Activated CD8-positive, alpha-beta memory T cell treated with anti-CD3 and anti-CD28 coated beads, Interleukin-2, amount 50 U/mL, for 4 hours (primary cell): Measurements from ENCODE around the gene XPA.
A peak's percentile ranks its signal among the peaks of the same experiment; 100 is the strongest.

Experiments used
- DNase-seq: peaks from one replicate; pipeline ENCODE4 v3.0.0-alpha.2; 2020

XPA gene

GRCh38 chr9:97651646-97652045, 45.5 kb downstream of the XPA start:
- no peak for DNase-seq

- DNase-seq, result no peak
Observed at GRCh38 chr9:97647996-97648395, 49.1 kb downstream of the XPA start.

GRCh38 chr9:97645720-97646119, 51.4 kb downstream of the XPA start:
- DNase-seq, result no peak

GRCh38 chr9:97640325-97640724, 56.8 kb downstream of the XPA start:
- DNase-seq, result no peak

GRCh38 chr9:97638666-97639065, 58.5 kb downstream of the XPA start:
- DNase-seq, result no peak

GRCh38 chr9:97636903-97637302, 60.2 kb downstream of the XPA start:
- DNase-seq, result no peak

- no peak for DNase-seq
Observed at GRCh38 chr9:97635026-97635425, 62.1 kb downstream of the XPA start.

GRCh38 chr9:97633859-97634490, 63.2 kb downstream of the XPA start:
- no peak for DNase-seq

- DNase-seq, result peak; percentile 94
Observed at GRCh38 chr9:97632985-97633858, 63.9 kb downstream of the XPA start, which contains the start of the genes NCBP1 and TSTD2. TSS of gene NCBP1 (plus strand) at chr9:97633821. CDS start at chr9:97633882, 61 bp downstream. TSS of gene TSTD2 (minus strand) at chr9:97633368. CDS start at chr9:97627562, 5,806 bp downstream.

- DNase-seq, result peak; percentile 27
Observed at GRCh38 chr9:97632248-97632984, 64.7 kb downstream of the XPA start.

GRCh38 chr9:97630591-97630990, 66.5 kb downstream of the XPA start:
- DNase-seq, result no peak

GRCh38 chr9:97629156-97629555, 68.0 kb downstream of the XPA start:
- DNase-seq, result no peak

GRCh38 chr9:97628668-97629067, 68.5 kb downstream of the XPA start:
- DNase-seq, result no peak

GRCh38 chr9:97627624-97628023, 69.5 kb downstream of the XPA start:
- DNase-seq, result no peak

GRCh38 chr9:97625620-97626019, 71.5 kb downstream of the XPA start:
- no peak for DNase-seq
